ENCODE measurements around the gene HERC3. TPM values are rescaled to one million over a fixed set of nuclear protein-coding genes. Genes with fewer than 3 reads are reported as not detected.

HERC3 gene
- total RNA-seq, 2 experiments from 2014 or later = 59.7 to 66.4 TPM

- Mint-ChIP-seq H3K27ac (peak overlapping the region; percentile 92), H3K27me3 (no peaks in the 10 kb centered on the region), H3K4me1 (ENCODE audit: low read depth) (peaks cover 73% of the 10 kb centered on the region), H3K4me3 (no peak overlapping the region), H3K9me3 (peaks cover 15% of the 10 kb centered on the region), H3K36me3 (ENCODE audit: low read depth) (peaks cover 74% of the 10 kb centered on the region)
- CTCF ChIA-PET = interaction anchor here (1.0 to 5.0 kb wide), 3 partner anchors 11 to 79 kb away, joined by 4 to 24 read pairs (median 4); partner anchors contain the start of gene HERC3
- DNase-seq (no peak), ATAC-seq (no peak)
- no peak for TF ChIP-seq CTCF (IDR thresholded peaks at IDR 0.05)
- intact Hi-C loops (cut with micrococcal nuclease) = no loop called here
- POLR2A ChIA-PET = interaction anchor here (1.0 to 4.5 kb wide), 4 partner anchors 11 to 37 kb away, joined by 3 to 23 read pairs (median 7); partner anchors contain the start of gene HERC3
Observed at GRCh38 chr4:88610771-88611170, 18.5 kb downstream of the HERC3 start.

GRCh38 chr4:88613417-88613875 lies 21.2 kb downstream of the HERC3 start:
- no peaks in the 10 kb centered on the region for H3K27me3 Mint-ChIP-seq
- ChIA-PET CTCF (interaction anchor here (1.1 to 5.0 kb wide), 8 partner anchors 9 to 199 kb away, joined by 3 to 24 read pairs (median 6); no protein-coding TSS in a partner anchor), POLR2A (interaction anchor here (0.5 to 4.5 kb wide), 3 partner anchors 13 to 635 kb away, joined by 3 to 23 read pairs (median 4); partner anchors contain the start of gene HERC3)
- H3K4me3 Mint-ChIP-seq = peak overlapping the region; percentile 68
- H3K27ac Mint-ChIP-seq = peak overlapping the region; percentile 92
- ATAC-seq (peak; percentile 77), DNase-seq (peak; percentile 43)
- H3K9me3 Mint-ChIP-seq = peaks cover 9% of the 10 kb centered on the region
- H3K4me1 Mint-ChIP-seq (ENCODE audit: low read depth) = peaks cover 76% of the 10 kb centered on the region
- no peak for TF ChIP-seq CTCF (IDR thresholded peaks at IDR 0.05)
- intact Hi-C loops (cut with micrococcal nuclease) = loop anchor here (2.0 kb wide), 1 partner anchor 21 kb away; the partner anchor contains the start of gene HERC3
- H3K36me3 Mint-ChIP-seq (ENCODE audit: low read depth) = peaks cover 50% of the 10 kb centered on the region

GRCh38 chr4:88614058-88614457 lies 21.8 kb downstream of the HERC3 start:
- peaks cover 44% of the 10 kb centered on the region for H3K36me3 Mint-ChIP-seq (ENCODE audit: low read depth)
- CTCF ChIA-PET = interaction anchor here (1.1 to 5.0 kb wide), 6 partner anchors 9 to 199 kb away, joined by 3 to 24 read pairs (median 9); no protein-coding TSS in a partner anchor
- no peaks in the 10 kb centered on the region for H3K27me3 Mint-ChIP-seq
- H3K4me1 Mint-ChIP-seq (ENCODE audit: low read depth) = peaks cover 75% of the 10 kb centered on the region
- ATAC-seq (no peak), DNase-seq (no peak)
- TF ChIP-seq CTCF (IDR thresholded peaks at IDR 0.05) = no peak
- peak overlapping the region; percentile 92 for H3K27ac Mint-ChIP-seq
- intact Hi-C loops (cut with micrococcal nuclease) = no loop called here
- H3K9me3 Mint-ChIP-seq = peaks cover 5% of the 10 kb centered on the region
- peak overlapping the region; percentile 68 for H3K4me3 Mint-ChIP-seq
- POLR2A ChIA-PET = interaction anchor here (0.5 to 4.5 kb wide), 2 partner anchors 21 to 634 kb away, joined by 3 to 23 read pairs; partner anchors contain the start of gene HERC3

- Mint-ChIP-seq H3K9me3 (no peaks in the 10 kb centered on the region), H3K27me3 (no peaks in the 10 kb centered on the region), H3K4me3 (no peak overlapping the region), H3K36me3 (ENCODE audit: low read depth) (peaks cover 25% of the 10 kb centered on the region), H3K27ac (no peak overlapping the region), H3K4me1 (ENCODE audit: low read depth) (peaks cover 61% of the 10 kb centered on the region)
- DNase-seq (no peak), ATAC-seq (no peak)
- POLR2A ChIA-PET = no interaction called here
- CTCF ChIA-PET = interaction anchor here (0.8 to 1.2 kb wide), 2 partner anchors 18 to 43 kb away, joined by 3 read pairs; no protein-coding TSS in a partner anchor
- TF ChIP-seq CTCF (IDR thresholded peaks at IDR 0.05) = no peak
- intact Hi-C loops (cut with micrococcal nuclease) = no loop called here
Observed at GRCh38 chr4:88616275-88617150, 24.2 kb downstream of the HERC3 start.
